Coronary artery (tissue), 2 donors: Measurements from ENCODE around the gene CACNA1E.

Experiments used
- DNase-seq: peaks from one replicate; pipeline ENCODE4 v3.0.0-alpha.2; 2017; ENCODE audit warnings: low spot score
- H3K27ac ChIP-seq, 2 donors: fragments of 200-600 bp; sonication (generic); one replicate each; pipeline ENCODE4 v1.5.1; 2016 to 2019
- H3K4me3 ChIP-seq: fragments of 200-600 bp; sonication (generic); 2 replicates; pipeline ENCODE4 v1.5.1; 2016; ENCODE audit warnings: mild to moderate bottlenecking, moderate library complexity
- TF ChIP-seq, protein P1 (sequence below): fragments of 200-600 bp; sonication (generic); IDR thresholded peaks from one replicate; pipeline ENCODE4 v1.5.1; 2019; ENCODE audit warnings: antibody characterized with exemption

The CACNA1E gene

GRCh38 chr1:181469829-181470228 lies 13.5 kb upstream of the CACNA1E start:
- Histone ChIP-seq H3K4me3 (no peak overlapping the region), H3K27ac (no peak overlapping the region)
- DNase-seq: no peak
- TF ChIP-seq, protein P1, sequence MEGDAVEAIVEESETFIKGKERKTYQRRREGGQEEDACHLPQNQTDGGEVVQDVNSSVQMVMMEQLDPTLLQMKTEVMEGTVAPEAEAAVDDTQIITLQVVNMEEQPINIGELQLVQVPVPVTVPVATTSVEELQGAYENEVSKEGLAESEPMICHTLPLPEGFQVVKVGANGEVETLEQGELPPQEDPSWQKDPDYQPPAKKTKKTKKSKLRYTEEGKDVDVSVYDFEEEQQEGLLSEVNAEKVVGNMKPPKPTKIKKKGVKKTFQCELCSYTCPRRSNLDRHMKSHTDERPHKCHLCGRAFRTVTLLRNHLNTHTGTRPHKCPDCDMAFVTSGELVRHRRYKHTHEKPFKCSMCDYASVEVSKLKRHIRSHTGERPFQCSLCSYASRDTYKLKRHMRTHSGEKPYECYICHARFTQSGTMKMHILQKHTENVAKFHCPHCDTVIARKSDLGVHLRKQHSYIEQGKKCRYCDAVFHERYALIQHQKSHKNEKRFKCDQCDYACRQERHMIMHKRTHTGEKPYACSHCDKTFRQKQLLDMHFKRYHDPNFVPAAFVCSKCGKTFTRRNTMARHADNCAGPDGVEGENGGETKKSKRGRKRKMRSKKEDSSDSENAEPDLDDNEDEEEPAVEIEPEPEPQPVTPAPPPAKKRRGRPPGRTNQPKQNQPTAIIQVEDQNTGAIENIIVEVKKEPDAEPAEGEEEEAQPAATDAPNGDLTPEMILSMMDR: no peak

- TF ChIP-seq, protein P1: no peak
- H3K27ac ChIP-seq: no peak overlapping the region
- DNase-seq: no peak
- H3K4me3 ChIP-seq: no peak overlapping the region
Observed at GRCh38 chr1:181475580-181475979, 7.7 kb upstream of the CACNA1E start.

DNA sequence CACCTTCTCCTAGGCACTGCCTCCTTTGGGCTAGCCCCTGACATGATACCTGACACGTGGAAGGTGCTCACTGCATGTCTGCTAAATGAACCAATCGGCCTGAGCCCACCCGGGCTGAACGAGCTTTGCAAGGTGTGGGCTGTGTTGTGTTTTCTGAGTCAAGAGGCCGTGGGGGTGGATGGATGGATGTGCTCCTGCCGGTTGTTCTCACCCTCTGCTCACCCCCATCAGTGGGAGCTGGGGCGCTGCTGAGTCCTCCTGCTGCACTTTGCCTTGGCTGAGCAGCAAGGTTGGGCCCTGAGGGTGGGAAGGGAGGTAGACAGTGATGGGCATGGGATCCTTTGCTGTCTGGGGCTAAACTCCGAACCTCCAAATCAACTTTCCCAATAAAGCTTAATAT lies 6.7 kb upstream of the CACNA1E start:
- no peak for DNase-seq
- no peak overlapping the region for H3K4me3 ChIP-seq
- TF ChIP-seq, protein P1: no peak
- no peak overlapping the region for H3K27ac ChIP-seq

DNA sequence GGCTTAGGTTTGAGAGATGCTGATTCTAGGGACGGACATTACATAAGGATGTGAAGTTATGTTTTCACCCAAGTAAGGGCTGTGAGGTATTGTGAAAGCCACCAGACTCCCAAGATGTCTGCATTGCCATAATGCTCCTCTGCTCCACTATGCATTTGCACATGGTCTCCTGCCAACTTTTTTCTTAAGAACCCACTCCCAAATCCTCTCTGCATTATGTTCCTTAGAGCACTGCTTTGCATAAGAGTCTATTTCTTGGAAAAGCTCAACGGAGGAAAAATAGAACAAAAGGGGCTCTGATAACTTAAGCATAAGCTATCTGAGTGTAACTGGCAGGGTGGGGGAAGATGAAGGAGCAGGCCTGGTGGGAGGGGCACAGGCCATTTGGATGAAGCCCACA lies 5.0 kb upstream of the CACNA1E start:
- no peak overlapping the region for H3K4me3 ChIP-seq
- no peak for DNase-seq
- H3K27ac ChIP-seq: no peak overlapping the region
- TF ChIP-seq, protein P1: no peak

- TF ChIP-seq, protein P1: no peak
- DNase-seq: no peak
- Histone ChIP-seq H3K4me3 (no peak overlapping the region), H3K27ac (no peak overlapping the region)
Observed at GRCh38 chr1:181479137-181479745, 4.1 kb upstream of the CACNA1E start.

DNA sequence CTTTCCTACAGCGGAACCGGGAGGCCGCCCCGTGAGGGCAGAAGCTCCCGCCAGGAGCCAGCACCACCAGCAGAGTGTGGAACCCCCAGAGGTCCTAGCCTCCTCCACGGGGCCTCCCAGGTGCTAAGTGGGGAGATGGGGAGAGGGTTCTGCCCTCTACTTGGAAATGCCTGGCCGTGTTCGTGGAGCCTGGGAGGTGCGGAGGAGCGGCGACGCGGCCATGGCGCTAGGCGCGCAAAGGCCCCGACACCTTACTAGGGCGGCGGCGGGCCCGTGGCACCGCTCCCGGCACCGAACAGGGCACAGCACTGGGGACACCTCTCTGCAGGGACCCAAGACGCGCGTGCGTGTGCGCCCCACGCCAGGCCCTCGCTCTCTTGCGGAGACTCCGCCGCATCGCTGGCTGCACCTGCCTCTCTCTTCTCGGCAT lies 1.3 kb upstream of the CACNA1E start:
- H3K27ac ChIP-seq: no peak overlapping the region
- DNase-seq: no peak
- TF ChIP-seq, protein P1: no peak
- peak overlapping the region; percentile 50 for H3K4me3 ChIP-seq

DNA sequence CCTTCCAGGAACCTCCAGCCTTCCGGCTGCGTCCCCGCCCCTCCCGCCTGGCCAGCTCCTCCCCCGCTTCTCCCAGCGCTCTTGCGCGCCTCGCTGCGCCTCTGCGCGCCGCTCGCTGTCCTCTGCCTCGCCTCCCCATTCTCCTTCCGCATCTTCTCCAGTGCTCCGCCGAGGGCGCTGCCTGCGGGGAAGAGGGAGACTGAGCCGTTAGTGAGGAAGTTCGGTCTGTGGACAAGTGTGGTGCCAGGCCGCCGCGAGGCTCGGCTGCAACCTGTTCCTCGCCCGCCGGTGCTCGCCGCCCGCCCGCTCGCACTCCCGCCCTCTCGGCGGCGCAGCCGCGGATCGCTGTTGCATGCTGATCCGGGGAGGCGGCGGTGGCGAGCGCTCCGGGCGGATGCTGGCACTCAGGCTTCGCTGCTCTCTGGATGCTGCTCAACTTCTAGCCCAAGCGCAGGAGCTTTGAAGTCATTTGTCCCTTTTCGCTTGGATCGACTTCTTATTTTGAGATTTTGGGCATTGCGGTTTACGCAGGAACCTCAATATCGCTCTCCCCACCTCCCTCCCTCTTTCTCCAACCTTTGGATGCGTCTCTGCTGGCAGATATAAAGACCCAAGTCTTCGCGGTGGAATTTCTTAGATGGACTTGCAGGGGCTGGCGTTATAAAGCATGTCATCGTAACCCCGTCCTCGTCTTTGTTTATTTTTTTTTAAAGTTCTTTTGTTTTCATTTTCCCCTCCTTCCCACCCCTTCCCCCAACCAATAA lies 614 bp upstream of the CACNA1E start:
- TF ChIP-seq, protein P1: no peak
- Histone ChIP-seq H3K27ac (no peak overlapping the region), H3K4me3 (peak overlapping the region; percentile 50)
- DNase-seq: no peak
